Suppressor macrophage (primary cell): Measurements from ENCODE around the gene EPSTI1.
"Not testable (repeated sequence)": the region's sequence is repeated elsewhere in the genome, so short reads cannot be mapped to it uniquely, and the experiment has no call there.

Experiments
- DNase-seq, 4 experiments: peaks; one replicate each; pipeline ENCODE4 v3.0.0-alpha.2; 2020 to 2022

Gene EPSTI1

DNA sequence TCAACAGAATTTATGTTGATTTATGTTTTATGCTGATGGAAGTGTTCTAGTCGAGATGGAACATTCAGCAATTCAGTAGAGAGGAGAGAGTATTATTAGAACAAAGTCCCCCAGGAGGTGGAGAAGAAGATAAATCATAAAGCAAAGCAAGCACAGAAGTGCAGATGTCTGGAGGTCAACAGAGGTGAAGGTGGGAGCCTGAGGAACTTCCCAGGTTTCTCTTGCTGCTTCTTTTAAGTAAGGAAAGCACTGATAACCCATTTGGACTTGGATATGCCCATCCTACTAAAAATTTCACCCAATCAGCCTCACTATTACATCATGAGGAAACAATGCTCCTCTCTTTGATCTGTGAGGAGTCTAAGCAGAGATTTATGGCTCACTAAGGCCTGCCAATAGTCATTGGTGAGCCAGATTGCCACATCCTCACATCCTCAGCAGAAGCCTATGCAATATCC is 98.8 kb downstream of the EPSTI1 start:
- DNase-seq: peak in 1 of 4 experiments; percentile 8

- DNase-seq: peak; percentile 5 to 71 (median 42)
Measured at GRCh38 chr13:42892760-42893159, 99.3 kb downstream of the EPSTI1 start.

GRCh38 chr13:42891591-42891990 is 100.5 kb downstream of the EPSTI1 start:
- DNase-seq: no peak

DNA sequence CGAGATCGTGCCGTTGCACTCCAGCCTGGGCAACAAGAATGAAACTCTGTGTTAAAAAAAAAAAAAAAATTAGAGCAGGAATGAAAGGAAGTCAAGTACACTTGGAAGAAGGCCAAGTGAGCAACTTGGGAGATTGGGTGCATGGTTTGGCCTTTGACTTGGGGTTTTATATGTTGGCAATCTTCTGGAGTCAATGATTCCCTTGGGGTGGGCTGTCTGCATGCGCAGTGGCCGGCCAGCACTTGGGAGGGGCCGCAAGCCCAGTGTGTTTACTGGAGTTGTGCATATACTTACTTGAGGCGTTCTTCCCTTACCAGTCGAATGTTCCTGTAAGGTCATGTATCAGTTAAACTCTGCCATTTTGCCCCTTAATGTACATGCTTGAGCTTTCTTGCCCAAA is 106.7 kb downstream of the EPSTI1 start:
- DNase-seq: no peak

GRCh38 chr13:42883771-42884467 is 108.1 kb downstream of the EPSTI1 start:
- DNase-seq: peak in 2 of 4 experiments; percentile 21 to 25

- DNase-seq: no peak
Measured at GRCh38 chr13:42883142-42883541, 108.9 kb downstream of the EPSTI1 start.

DNA sequence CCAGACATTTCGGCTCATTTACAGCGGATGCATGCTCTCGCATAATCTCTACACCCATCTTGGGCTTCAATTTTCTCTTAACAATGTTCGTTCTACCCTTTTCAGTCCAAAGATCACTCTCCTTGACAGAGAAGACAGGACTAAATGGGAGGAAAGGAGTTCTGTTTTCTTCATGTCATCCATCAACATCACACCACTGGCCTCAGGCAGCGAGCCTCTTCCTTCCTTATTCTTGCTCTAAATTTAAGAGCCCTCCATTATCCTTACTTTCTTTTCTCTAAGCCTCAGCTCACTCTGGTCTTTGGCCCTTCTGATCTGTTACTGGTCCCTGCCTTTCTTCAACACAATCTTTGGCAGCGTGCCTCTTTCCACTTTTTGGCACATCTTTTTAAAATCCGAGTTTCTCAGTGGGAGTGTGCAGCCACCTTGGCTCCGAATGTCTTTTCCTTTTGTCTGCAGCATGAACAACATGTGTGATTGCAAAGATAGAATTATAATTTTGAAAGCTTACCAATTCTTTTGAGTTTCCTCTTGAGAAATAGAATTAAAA is 111.9 kb downstream of the EPSTI1 start:
- peak in 3 of 4 experiments; percentile 10 to 32 (median 18) for DNase-seq

GRCh38 chr13:42878721-42879120 is 113.3 kb downstream of the EPSTI1 start:
- no peak for DNase-seq

- peak in 3 of 4 experiments; percentile 13 to 72 (median 61) for DNase-seq
Measured at GRCh38 chr13:42876887-42877545, 115.0 kb downstream of the EPSTI1 start.

DNA sequence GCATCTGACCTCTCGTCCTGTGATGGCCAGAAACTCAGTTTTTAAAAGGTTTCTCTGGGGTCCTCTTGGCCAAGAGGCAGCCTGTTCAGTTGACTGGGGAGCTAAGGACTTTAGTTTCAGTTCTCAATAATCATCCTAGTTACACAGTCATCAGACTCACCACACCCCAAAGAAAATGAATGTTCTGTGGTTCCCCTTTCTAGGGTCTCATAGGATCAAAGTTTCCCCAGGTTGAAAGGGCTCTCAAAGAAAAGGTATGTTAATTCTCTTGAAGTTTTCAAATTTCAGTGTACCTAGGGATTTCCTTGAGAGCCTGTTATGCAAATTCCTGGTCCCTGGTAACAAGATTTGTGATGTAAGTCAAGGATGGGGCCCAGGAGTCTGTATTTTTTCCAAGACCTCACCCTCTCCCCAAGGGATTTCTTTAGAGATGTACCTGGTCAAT is 115.7 kb downstream of the EPSTI1 start:
- DNase-seq: peak; percentile 43 to 80 (median 70)

DNA sequence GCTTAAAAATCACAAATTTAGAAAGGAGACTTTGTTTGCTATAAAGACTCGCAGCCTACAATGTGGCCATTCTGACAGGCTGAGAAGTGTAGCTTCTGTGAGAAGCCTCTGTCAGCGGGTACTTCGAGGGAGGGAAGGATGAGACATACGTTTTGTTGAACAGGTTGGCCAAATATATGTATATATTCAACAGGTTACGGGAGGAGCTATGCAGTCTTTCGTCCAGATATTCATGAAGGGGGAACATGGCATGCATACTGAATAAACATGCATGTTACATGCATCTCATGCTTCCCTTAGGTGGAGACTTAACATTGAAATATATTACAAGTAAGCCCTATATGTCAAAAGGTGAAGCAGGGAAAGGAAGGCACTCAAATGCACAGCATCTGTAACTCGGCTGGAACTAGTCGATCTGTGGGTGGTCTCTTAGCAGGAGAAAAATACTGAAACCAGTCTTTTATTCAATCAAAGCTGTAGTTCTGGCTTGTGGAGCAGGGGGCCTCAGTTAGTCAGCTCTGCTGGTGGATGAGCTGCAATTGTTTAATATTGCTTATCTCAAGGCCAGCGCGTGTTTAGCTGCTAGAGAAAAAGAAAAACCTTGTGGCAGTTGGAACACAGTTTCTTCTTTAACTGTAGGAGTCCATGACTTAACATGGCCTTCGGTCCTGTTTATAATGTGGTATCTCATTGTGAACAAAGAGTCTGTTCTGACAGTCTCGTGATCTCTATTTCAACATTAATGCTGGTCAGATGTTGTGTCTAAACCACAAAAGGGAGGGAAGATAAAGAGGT is 116.4 kb downstream of the EPSTI1 start:
- no peak for DNase-seq

DNA sequence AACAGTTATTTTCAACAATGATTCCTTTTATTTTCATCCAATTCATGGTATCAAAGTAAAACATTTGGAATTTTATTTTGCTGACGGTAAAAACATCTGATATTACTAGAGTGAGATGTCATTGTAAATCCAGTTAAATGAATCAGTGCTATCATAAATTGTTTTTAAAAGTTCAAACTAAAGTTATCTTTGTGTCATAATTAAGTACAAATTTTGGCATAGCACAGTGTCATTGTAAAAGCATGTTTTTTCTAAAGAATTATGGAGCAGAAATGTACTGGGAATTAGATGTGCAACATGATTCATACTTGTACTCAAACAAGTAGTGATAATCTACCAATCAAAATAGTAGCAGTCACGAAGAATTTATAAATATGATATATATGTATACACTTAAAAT is 117.8 kb downstream of the EPSTI1 start:
- no peak for DNase-seq

- DNase-seq: no peak
Measured at GRCh38 chr13:42873081-42873480, 119.0 kb downstream of the EPSTI1 start.

DNA sequence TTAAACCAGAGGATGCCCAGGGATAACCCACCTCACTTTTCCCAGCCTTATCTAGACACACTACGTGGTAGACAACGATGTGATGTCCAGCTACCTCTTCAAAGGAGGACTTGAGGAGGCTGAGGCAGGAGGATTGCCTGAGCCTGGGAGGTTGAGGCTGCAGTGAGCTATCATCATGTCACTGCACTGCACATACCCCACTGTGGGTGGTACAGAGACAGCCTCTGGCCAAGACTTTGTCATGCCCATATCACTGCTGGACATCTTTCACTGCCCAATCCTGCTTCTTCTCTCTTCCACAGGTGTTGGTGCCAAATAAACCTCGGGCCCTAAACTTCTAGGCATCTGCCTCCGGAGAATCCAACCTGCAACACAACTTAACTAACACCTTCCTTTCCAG is 124.8 kb downstream of the EPSTI1 start:
- no peak for DNase-seq

DNA sequence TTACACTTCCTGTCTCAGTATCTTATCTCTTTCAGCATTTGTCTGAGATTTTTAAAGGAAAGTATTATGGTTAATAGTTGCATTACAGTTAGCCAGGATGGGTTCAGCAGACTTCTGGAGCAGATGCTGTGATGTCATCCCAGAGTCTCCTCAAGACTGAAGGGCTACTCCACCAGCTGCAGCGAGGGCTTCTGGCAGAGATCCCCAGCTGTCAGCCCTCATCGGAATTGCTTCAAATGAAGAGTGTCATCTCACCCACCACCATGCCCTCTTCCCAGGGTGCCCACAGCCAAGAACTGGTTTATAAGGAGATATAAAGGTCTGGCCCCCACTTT is 126.3 kb downstream of the EPSTI1 start:
- DNase-seq: no peak

DNA sequence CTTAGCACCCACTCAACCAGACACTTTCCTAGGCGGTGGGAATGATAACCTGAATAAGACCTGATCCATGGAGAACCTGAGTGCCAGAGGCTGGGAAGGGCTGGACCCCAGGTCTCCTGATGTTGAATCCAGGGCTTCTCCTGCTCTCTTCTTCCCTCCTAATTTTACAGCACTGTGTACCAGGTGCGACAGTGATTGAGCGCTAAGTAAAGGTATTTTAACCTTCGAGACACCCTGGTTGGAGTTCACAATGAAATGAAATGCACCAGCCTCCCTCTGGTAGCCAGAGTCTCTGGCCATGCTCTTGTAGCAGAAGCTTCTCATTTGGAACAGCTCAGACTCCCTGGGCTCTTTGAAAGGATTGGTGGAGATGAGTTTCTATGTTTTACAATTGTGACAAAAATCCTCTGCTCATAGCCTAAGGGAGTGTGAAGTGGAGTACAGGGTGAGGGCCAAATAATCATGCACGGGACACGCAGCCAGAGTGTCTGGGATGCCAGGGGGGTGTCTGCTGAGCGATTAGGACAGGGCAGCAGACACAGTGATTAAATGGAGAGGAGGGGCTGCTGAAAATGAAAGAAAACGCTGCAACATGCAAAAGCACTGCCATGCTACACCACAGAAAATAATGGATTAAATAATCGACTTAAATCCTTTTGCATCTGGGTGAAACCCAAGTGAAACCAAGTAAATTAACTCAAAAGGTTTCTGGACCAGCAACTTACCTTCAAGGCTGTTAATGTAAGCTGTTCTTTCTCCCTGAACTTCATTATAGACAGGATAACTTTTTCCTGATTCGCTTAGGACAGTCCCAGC is 126.9 kb downstream of the EPSTI1 start:
- DNase-seq: no peak

- not testable (repeated sequence) for DNase-seq
Measured at GRCh38 chr13:42862370-42862769, 129.7 kb downstream of the EPSTI1 start.

DNA sequence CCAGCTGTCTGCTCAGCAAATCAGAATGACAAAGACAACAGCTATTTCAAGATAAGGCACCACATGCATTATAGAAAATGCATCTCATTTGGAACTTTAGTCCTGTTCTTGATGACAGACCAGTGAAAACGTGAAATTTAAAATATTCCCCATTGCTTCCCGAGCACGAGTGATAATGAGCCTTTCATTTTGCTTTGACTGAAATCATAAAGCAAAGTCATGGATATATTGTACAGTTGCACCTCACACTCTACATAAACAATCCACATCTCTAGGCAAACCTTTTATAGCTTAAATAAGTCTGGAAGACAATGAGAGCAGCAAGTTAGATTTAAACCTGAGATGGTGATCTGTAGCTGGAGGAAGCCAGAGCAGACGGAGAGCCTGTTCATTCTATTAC is 131.6 kb downstream of the EPSTI1 start:
- DNase-seq: no peak

GRCh38 chr13:42859760-42860159 is 132.3 kb downstream of the EPSTI1 start:
- no peak for DNase-seq

GRCh38 chr13:42855410-42855809 is 136.6 kb downstream of the EPSTI1 start:
- no peak for DNase-seq

DNA sequence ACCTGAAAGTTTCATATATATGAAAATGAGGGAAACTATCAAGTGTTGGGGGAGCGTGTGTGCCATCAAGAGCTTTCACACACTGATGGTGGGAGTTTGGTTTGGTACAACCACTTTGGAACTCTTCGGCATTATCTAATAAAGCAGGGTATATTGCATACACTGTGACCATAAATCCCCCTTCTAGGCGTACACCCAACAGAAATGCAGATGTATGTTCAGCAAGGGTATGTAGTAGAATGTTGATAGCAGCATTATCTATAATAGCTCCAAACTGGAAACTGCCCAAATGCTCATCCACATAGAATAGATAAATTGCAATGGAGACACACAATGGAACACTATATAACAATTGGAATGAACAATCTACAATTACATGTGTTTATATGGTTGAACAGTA is 139.9 kb downstream of the EPSTI1 start:
- no peak for DNase-seq

DNA sequence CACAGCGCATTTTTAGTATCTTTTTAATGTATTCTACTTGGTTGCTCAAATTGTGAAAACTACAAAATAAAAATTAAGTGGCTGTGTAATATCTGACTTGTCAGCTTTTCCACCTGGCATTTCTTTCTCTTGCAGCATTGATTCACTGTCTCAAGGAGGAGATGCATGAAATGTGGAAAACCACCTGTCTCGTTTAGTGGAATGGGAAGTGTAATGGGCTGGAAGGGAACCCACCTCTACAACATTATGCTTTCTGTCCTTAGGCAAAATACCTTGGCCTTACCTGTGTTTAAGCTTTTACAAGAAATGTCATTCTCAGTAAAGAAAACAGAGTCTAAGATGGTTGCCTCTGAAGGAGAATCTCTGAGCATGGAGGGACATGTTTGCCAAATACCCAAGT is 142.8 kb downstream of the EPSTI1 start:
- DNase-seq: no peak
